ENCODE data around the gene ASB6. TPM values are rescaled to one million over a fixed set of nuclear protein-coding genes. Genes with fewer than 3 reads are reported as not detected.

Gene ASB6
- polyA plus RNA-seq, 1 experiment = 23.2 TPM

- POLR2A ChIA-PET = no interaction called here
- CTCF ChIA-PET = interaction anchor here (1.1 kb wide), 1 partner anchor 15 kb away, joined by 3 read pairs; no protein-coding TSS in a partner anchor
- TF ChIP-seq CTCF (IDR thresholded peaks at IDR 0.05; ENCODE audit: insufficient read depth, low read depth, low read length) = no peak
These were observed 56.6 kb downstream of the ASB6 start for GRCh38 chr9:129585352-129585751.

More at GRCh38 chr9:129585352-129585751, 56.6 kb downstream of the ASB6 start:
- Histone ChIP-seq H3K27me3 (ENCODE audit: control insufficient read depth, insufficient read depth, low read length) (no peaks in the 10 kb centered on the region), H3K4me3 (ENCODE audit: low read depth, low read length) (no peak overlapping the region), H3K36me3 (ENCODE audit: control insufficient read depth, insufficient read depth, low read length) (no peaks in the 10 kb centered on the region)
- DNase-seq (ENCODE audit: low read depth) = no peak

Other genes starting within 250 kb of the ASB6 start
- 0.20 and 0.21 TPM in 2 replicates for gene C9orf50, start 21.1 kb downstream of the ASB6 start, polyA plus RNA-seq (2011; rRNA removed)
- gene NTMT1, start 16.0 kb downstream of the ASB6 start, polyA plus RNA-seq (2011; rRNA removed) = 77.1 and 96.3 TPM in 2 replicates
- gene PRRX2, start 23.5 kb upstream of the ASB6 start, polyA plus RNA-seq (2011; rRNA removed) = 20.4 and 37.4 TPM in 2 replicates
- gene PTGES, start 110.9 kb upstream of the ASB6 start, polyA plus RNA-seq (2011; rRNA removed) = 10.5 and 16.4 TPM in 2 replicates
- 26.8 and 31.4 TPM in 2 replicates for gene TOR1B, start 161.0 kb upstream of the ASB6 start, polyA plus RNA-seq (2011; rRNA removed)
- 78.8 and 93.2 TPM in 2 replicates for gene TOR1A, start 182.0 kb upstream of the ASB6 start, polyA plus RNA-seq (2011; rRNA removed)
- 26.1 and 41.9 TPM in 2 replicates for gene C9orf78, start 193.1 kb upstream of the ASB6 start, polyA plus RNA-seq (2011; rRNA removed)
- gene USP20, start 193.3 kb upstream of the ASB6 start, polyA plus RNA-seq (2011; rRNA removed) = 10.5 and 19.0 TPM in 2 replicates